GM12865 (cell line): Measurements from ENCODE around the gene NUBP1.

Experiments
- DNase-seq: peaks from one replicate; pipeline ENCODE4 v3.0.0; 2010; ENCODE audit warnings: low read depth
- H3K4me3 ChIP-seq: 2 replicates; pipeline ENCODE4 v1.5.1; 2011; ENCODE audit warnings: mild to moderate bottlenecking, low read depth, low read length, control low read depth
- CTCF ChIP-seq: IDR thresholded peaks from 2 replicates; pipeline ENCODE4 v1.5.1; 2011; ENCODE audit warnings: low read length, control low read depth, low read depth, inconsistent platforms; ENCODE audit not compliant: insufficient read depth; ENCODE audit errors: missing control alignments

NUBP1 gene

GRCh38 chr16:10743610-10744369 is at the start of gene NUBP1:
TSS of gene NUBP1 (plus strand) at chr16:10743842. CDS start at chr16:10743864, 22 bp downstream.
- peak; percentile 99 for DNase-seq
- peak within 1 kb of the TSS; percentile 84 for H3K4me3 ChIP-seq
- TF ChIP-seq CTCF: no peak

- no peak for TF ChIP-seq CTCF
- peak; percentile 9 for DNase-seq
- no peak overlapping the region for H3K4me3 ChIP-seq
Observed at GRCh38 chr16:10693889-10694288, 49.8 kb upstream of the NUBP1 start.

GRCh38 chr16:10694306-10694705 is 49.3 kb upstream of the NUBP1 start:
- no peak for TF ChIP-seq CTCF
- H3K4me3 ChIP-seq: no peak overlapping the region
- no peak for DNase-seq

GRCh38 chr16:10694830-10695229 is 48.8 kb upstream of the NUBP1 start, which contains the start of gene TEKT5:
TSS of gene TEKT5 (minus strand) at chr16:10694930. CDS start at chr16:10694873, 57 bp downstream.
- H3K4me3 ChIP-seq: no peak within 1 kb of the TSS
- TF ChIP-seq CTCF: no peak
- peak; percentile 25 for DNase-seq

- TF ChIP-seq CTCF: no peak
- no peak overlapping the region for H3K4me3 ChIP-seq
- DNase-seq: no peak
Observed at GRCh38 chr16:10699756-10700155, 43.9 kb upstream of the NUBP1 start.

- no peak for DNase-seq
- TF ChIP-seq CTCF: no peak
- no peak overlapping the region for H3K4me3 ChIP-seq
Observed at GRCh38 chr16:10708969-10709368, 34.7 kb upstream of the NUBP1 start.
